ENCODE results near the gene DBI.
"Not testable (repeated sequence)": the region's sequence is repeated elsewhere in the genome, so short reads cannot be mapped to it uniquely, and the experiment has no call there.

DBI gene

GRCh38 chr2:119402645-119403560, 36.1 kb downstream of the DBI start:
- no peak for DNase-seq

GRCh38 chr2:119403618-119404017, 36.8 kb downstream of the DBI start:
- not testable (repeated sequence) for DNase-seq

GRCh38 chr2:119405151-119405550, 38.4 kb downstream of the DBI start:
- DNase-seq: no peak

- DNase-seq: no peak
Measured at GRCh38 chr2:119407430-119408220, 40.8 kb downstream of the DBI start.

- no peak for DNase-seq
Measured at GRCh38 chr2:119408221-119408619, 41.4 kb downstream of the DBI start.

GRCh38 chr2:119409506-119409905, 42.7 kb downstream of the DBI start:
- DNase-seq: no peak

- no peak for DNase-seq
Measured at GRCh38 chr2:119414894-119415293, 48.1 kb downstream of the DBI start.

- no peak for DNase-seq
Measured at GRCh38 chr2:119415630-119416029, 48.9 kb downstream of the DBI start.

- DNase-seq: no peak
Measured at GRCh38 chr2:119416299-119416923, 49.6 kb downstream of the DBI start.

- DNase-seq: no peak
Measured at GRCh38 chr2:119417908-119418307, 51.1 kb downstream of the DBI start.

GRCh38 chr2:119419065-119419464, 52.3 kb downstream of the DBI start:
- no peak for DNase-seq

- DNase-seq: no peak
Measured at GRCh38 chr2:119419803-119420508, 53.2 kb downstream of the DBI start.

GRCh38 chr2:119421304-119421703, 54.5 kb downstream of the DBI start:
- DNase-seq: no peak

- DNase-seq: no peak
Measured at GRCh38 chr2:119421741-119422140, 55.0 kb downstream of the DBI start.
